Measurements from ENCODE around the gene H6PD. TPM values are rescaled to one million over a fixed set of nuclear protein-coding genes. Genes with fewer than 3 reads are reported as not detected.

Gene H6PD
- polyA plus RNA-seq, 1 donor (not counting 4 experiments of a cell fraction or from before 2014, with no cell fraction given), result 3.3 TPM

DNA sequence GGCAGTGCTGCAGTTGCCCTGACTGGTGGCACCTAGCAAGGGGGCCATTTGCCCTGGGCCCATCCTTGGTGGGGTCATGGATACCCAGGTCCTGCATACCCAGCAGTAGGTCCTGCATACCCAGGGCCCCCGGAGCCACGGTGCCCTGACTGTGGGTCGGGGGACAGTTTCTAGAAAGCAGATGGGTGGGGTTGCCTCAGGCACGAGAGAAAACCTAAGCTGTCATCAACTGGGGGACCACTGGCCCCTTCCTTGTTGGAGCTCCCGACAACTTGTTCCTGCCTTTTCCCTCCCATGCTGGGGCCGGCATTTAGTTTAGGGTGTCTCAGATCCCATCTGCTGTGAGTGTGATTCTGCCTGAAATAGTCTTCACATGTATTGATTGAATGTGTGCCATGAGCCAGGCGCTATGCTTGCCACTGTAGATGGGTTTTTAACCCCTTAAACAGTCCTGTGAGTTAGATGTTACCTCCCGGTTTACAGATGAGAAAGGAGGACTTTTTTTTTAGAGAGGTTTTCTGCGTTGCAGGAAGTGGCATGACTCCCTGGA lies 73.7 kb downstream of the H6PD start:
- no peak for DNase-seq (ENCODE audit: low read depth, low spot score)
- Histone ChIP-seq H3K9ac (ENCODE audit: control insufficient read depth, extremely low read depth, insufficient read depth, low read length) (no peak overlapping the region), H3K79me2 (ENCODE audit: control insufficient read depth, insufficient read depth, low read length) (peaks cover 90% of the 10 kb centered on the region), H3K4me1 (ENCODE audit: control insufficient read depth, extremely low read depth, insufficient read depth, low read length) (peaks cover 6% of the 10 kb centered on the region), H3K4me2 (ENCODE audit: control insufficient read depth, extremely low read depth, insufficient read depth, low read depth, low read length) (no peak overlapping the region), H3K9me3 (ENCODE audit: control insufficient read depth, low read depth, low read length) (no peaks in the 10 kb centered on the region), H4K20me1 (ENCODE audit: control insufficient read depth, extremely low read depth, insufficient read depth, low read length) (peaks cover 11% of the 10 kb centered on the region), H3K27me3 (ENCODE audit: control insufficient read depth, extremely low read depth, insufficient read depth, low read length) (no peaks in the 10 kb centered on the region), H3K9me1 (ENCODE audit: control insufficient read depth, extremely low read depth, insufficient read depth, low read length) (no peaks in the 10 kb centered on the region), H2AFZ (ENCODE audit: control insufficient read depth, low read length) (no peak overlapping the region), H3K27ac (ENCODE audit: control insufficient read depth, insufficient read depth, low read length) (no peak overlapping the region), H3K4me3 (ENCODE audit: control insufficient read depth in 2 of 3, extremely low read depth in 1 of 3, insufficient read depth in 2 of 3, low read depth in 1 of 3, low read length in 3 of 3) (no peak overlapping the region), H3K36me3 (ENCODE audit: control insufficient read depth in 2 of 2, extremely low read depth in 1 of 2, insufficient read depth in 2 of 2, low read length in 2 of 2) (peaks cover 3 to 13% of the 10 kb centered on the region in 2 experiments)
- no peak for FAIRE-seq
- dilution Hi-C loops (cut with MboI; ENCODE audit: extremely low pct_ligation_motif_present, low sequenced_read_pairs), result no loop called here
- TF ChIP-seq EZH2 (IDR thresholded peaks at IDR 0.05; ENCODE audit: low read length), result no peak
- TF ChIP-seq, protein P1, sequence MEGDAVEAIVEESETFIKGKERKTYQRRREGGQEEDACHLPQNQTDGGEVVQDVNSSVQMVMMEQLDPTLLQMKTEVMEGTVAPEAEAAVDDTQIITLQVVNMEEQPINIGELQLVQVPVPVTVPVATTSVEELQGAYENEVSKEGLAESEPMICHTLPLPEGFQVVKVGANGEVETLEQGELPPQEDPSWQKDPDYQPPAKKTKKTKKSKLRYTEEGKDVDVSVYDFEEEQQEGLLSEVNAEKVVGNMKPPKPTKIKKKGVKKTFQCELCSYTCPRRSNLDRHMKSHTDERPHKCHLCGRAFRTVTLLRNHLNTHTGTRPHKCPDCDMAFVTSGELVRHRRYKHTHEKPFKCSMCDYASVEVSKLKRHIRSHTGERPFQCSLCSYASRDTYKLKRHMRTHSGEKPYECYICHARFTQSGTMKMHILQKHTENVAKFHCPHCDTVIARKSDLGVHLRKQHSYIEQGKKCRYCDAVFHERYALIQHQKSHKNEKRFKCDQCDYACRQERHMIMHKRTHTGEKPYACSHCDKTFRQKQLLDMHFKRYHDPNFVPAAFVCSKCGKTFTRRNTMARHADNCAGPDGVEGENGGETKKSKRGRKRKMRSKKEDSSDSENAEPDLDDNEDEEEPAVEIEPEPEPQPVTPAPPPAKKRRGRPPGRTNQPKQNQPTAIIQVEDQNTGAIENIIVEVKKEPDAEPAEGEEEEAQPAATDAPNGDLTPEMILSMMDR (optimal IDR thresholded peaks at IDR 0.05 in 1 of 3, IDR thresholded peaks at IDR 0.05 in 1 of 3, conservative IDR thresholded peaks at IDR 0.05 in 1 of 3; ENCODE audit: extremely low read depth in 1 of 3, insufficient read depth in 2 of 3, low read length in 3 of 3), result no peak

DNA sequence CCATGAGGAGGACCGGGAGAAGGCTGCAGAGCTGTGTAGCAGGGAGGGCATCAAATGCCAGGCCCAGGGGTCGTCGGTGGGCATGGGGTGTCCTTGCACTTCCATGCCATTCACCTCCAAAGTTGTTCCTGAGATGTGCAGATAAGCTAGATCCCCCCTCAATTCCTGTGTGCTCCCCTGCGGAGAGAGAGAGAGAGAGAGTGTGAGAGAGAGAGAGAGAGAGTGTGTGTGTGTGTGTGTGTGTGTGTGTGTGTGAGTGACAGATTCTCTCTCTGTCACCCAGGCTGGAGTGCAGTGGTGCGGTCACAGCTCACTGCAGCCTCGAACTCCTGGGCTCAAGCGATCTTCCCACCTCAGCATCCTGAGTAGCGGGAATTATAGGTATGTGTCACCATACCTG lies 74.5 kb downstream of the H6PD start:
- H3K27ac ChIP-seq (ENCODE audit: control insufficient read depth, insufficient read depth, low read length), result no peak overlapping the region
- peaks cover 83% of the 10 kb centered on the region for H3K79me2 ChIP-seq (ENCODE audit: control insufficient read depth, insufficient read depth, low read length)
- no peak overlapping the region for H3K4me2 ChIP-seq (ENCODE audit: control insufficient read depth, extremely low read depth, insufficient read depth, low read depth, low read length)
- TF ChIP-seq, protein P1 (optimal IDR thresholded peaks at IDR 0.05 in 1 of 3, IDR thresholded peaks at IDR 0.05 in 1 of 3, conservative IDR thresholded peaks at IDR 0.05 in 1 of 3; ENCODE audit: extremely low read depth in 1 of 3, insufficient read depth in 2 of 3, low read length in 3 of 3), result no peak
- no peak for TF ChIP-seq EZH2 (IDR thresholded peaks at IDR 0.05; ENCODE audit: low read length)
- no peaks in the 10 kb centered on the region for H3K9me1 ChIP-seq (ENCODE audit: control insufficient read depth, extremely low read depth, insufficient read depth, low read length)
- no peak overlapping the region for H3K9ac ChIP-seq (ENCODE audit: control insufficient read depth, extremely low read depth, insufficient read depth, low read length)
- no peak overlapping the region for H2AFZ ChIP-seq (ENCODE audit: control insufficient read depth, low read length)
- no peaks in the 10 kb centered on the region for H3K27me3 ChIP-seq (ENCODE audit: control insufficient read depth, extremely low read depth, insufficient read depth, low read length)
- no peaks in the 10 kb centered on the region for H3K4me1 ChIP-seq (ENCODE audit: control insufficient read depth, extremely low read depth, insufficient read depth, low read length)
- dilution Hi-C loops (cut with MboI; ENCODE audit: extremely low pct_ligation_motif_present, low sequenced_read_pairs), result no loop called here
- DNase-seq (ENCODE audit: low read depth, low spot score) (no peak), FAIRE-seq (no peak)
- H4K20me1 ChIP-seq (ENCODE audit: control insufficient read depth, extremely low read depth, insufficient read depth, low read length), result peaks cover 10% of the 10 kb centered on the region
- H3K9me3 ChIP-seq (ENCODE audit: control insufficient read depth, low read depth, low read length), result no peaks in the 10 kb centered on the region
- H3K36me3 ChIP-seq (ENCODE audit: control insufficient read depth in 2 of 2, extremely low read depth in 1 of 2, insufficient read depth in 2 of 2, low read length in 2 of 2), result peaks cover 4 to 13% of the 10 kb centered on the region in 2 experiments
- no peak overlapping the region for H3K4me3 ChIP-seq (ENCODE audit: control insufficient read depth in 2 of 3, extremely low read depth in 1 of 3, insufficient read depth in 2 of 3, low read depth in 1 of 3, low read length in 3 of 3)

Measured in keratinocyte (primary cell).